MM.1S (cell line): ENCODE measurements around the gene XPC.

Experiments
- EZH2 ChIP-seq: fragments of 300-600 bp; sonication (generic); optimal IDR thresholded peaks from 2 replicates; pipeline ENCODE3; 2017; ENCODE audit warnings: low read depth, mild to moderate bottlenecking, antibody characterized with exemption, low read length, mixed read lengths
- EZH2phosphoT487 ChIP-seq: fragments of 300-600 bp; sonication (generic); IDR thresholded peaks from 2 replicates; pipeline ENCODE4 v1.6.1; 2018; ENCODE audit warnings: antibody characterized with exemption, low read length
- TF ChIP-seq, protein P1 (sequence below): fragments of 300-600 bp; sonication (generic); IDR thresholded peaks from 2 replicates; pipeline ENCODE4 v1.5.1; 2016; ENCODE audit warnings: antibody characterized with exemption, low read length, mixed read lengths

DNA sequence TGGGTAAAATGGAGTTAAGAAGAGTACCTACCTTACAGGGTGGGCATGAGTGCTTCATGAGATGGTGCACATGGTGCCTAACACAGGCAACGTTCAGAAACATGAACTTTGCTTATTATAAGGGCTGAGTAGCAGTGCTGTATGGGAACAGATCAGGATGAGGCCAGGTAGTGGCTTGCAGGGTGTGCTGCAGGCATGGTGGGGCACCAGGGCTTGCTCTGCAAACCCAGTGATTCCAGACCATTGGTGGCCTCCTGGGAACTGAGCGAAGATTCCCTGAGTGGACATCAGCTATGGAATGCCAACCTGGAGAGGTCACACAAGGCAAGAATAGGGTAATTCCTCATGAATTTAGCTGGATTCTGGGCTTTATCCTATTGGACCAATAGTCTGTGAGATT, 37.7 kb downstream of the XPC start:
- TF ChIP-seq, protein P1, sequence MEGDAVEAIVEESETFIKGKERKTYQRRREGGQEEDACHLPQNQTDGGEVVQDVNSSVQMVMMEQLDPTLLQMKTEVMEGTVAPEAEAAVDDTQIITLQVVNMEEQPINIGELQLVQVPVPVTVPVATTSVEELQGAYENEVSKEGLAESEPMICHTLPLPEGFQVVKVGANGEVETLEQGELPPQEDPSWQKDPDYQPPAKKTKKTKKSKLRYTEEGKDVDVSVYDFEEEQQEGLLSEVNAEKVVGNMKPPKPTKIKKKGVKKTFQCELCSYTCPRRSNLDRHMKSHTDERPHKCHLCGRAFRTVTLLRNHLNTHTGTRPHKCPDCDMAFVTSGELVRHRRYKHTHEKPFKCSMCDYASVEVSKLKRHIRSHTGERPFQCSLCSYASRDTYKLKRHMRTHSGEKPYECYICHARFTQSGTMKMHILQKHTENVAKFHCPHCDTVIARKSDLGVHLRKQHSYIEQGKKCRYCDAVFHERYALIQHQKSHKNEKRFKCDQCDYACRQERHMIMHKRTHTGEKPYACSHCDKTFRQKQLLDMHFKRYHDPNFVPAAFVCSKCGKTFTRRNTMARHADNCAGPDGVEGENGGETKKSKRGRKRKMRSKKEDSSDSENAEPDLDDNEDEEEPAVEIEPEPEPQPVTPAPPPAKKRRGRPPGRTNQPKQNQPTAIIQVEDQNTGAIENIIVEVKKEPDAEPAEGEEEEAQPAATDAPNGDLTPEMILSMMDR, result no peak
- TF ChIP-seq EZH2phosphoT487 (no peak), EZH2 (no peak)
